Body of pancreas (tissue), 4 donors: ENCODE measurements around the gene THSD4. TPM values are rescaled to one million over a fixed set of nuclear protein-coding genes. Genes with fewer than 3 reads are reported as not detected.
A peak's percentile ranks its signal among the peaks of the same experiment; 100 is the strongest.

Experiments used
- ATAC-seq: fragments of 150-250 bp; one replicate; pipeline ENCODE4 v1.9.1; 2016
- DNase-seq, 4 donors: peaks; one replicate each; pipeline ENCODE4 v3.0.0-alpha.2; 2019
- H3K27ac ChIP-seq, 4 donors: fragments of 200-600 bp; sonication (generic); 1 replicate in 3 of 4; 2 replicates in 1 of 4; pipeline versions ENCODE4 v1.5.1 to v1.6.1; 2016 to 2019; ENCODE audit warnings: mild to moderate bottlenecking in 1 of 4, mixed read lengths in 1 of 4, moderate library complexity in 1 of 4
- H3K27me3 ChIP-seq, 2 donors: fragments of 200-600 bp; sonication (generic); one replicate each; pipeline ENCODE4 v1.6.0; 2016; ENCODE audit warnings: mild to moderate bottlenecking in 1 of 2
- H3K36me3 ChIP-seq, 2 donors: fragments of 200-600 bp; sonication (generic); replicated peaks in 1 of 2; 2 replicates each; pipeline ENCODE4 v1.5.1; 2016; ENCODE audit warnings: low read depth in 2 of 2; ENCODE audit not compliant: insufficient read depth in 1 of 2
- H3K4me1 ChIP-seq: fragments of 200-600 bp; sonication (generic); one replicate; pipeline ENCODE4 v1.6.0; 2016
- H3K4me3 ChIP-seq, 2 donors: fragments of 200-600 bp; sonication (generic); 1 replicate in 1 of 2; 2 replicates in 1 of 2; pipeline ENCODE4 v1.5.1; 2016 to 2019
- H3K9me3 ChIP-seq, 3 donors: fragments of 200-600 bp; sonication (generic); 1 replicate in 2 of 3; 2 replicates in 1 of 3; pipeline ENCODE4 v1.5.1; 2016
- POLR2A ChIP-seq, 3 donors: fragments of 450-650 bp; IDR thresholded peaks; one replicate each; pipeline ENCODE4 v1.6.1; 2016; ENCODE audit warnings: antibody characterized with exemption in 3 of 3, mild to moderate bottlenecking in 2 of 3
- WGBS, 2 donors: methylation state at CpG; one replicate each; pipeline ENCODE4 v1.1.5; 2017; 5-methylcytosine and 5-hydroxymethylcytosine counted together
- intact Hi-C: fragments of 100-400 bp; cut with DNase I; formaldehyde crosslinking; loops from one replicate; pipeline ENCODE4 v1.15.1; 2023
- total RNA-seq, 2 donors: library from RNA; depleted of rRNA; stranded (reverse); fragments of >200 nt; gene quantifications; one replicate each; pipeline ENCODE4 v1.1.0, GENCODE V29; 2016
- TF ChIP-seq, protein P1 (sequence below), 7 experiments: fragments of 450-650 bp in 4 of 7; fragments of 200-600 bp in 3 of 7; sonication (generic) in 3 of 7; IDR thresholded peaks; one replicate each; pipeline ENCODE4 v1.5.1; 2016 to 2019; ENCODE audit warnings: antibody characterized with exemption in 7 of 7

The THSD4 gene
- total RNA-seq, 2 donors from 2014 or later = 12.9 to 16.1 TPM

DNA sequence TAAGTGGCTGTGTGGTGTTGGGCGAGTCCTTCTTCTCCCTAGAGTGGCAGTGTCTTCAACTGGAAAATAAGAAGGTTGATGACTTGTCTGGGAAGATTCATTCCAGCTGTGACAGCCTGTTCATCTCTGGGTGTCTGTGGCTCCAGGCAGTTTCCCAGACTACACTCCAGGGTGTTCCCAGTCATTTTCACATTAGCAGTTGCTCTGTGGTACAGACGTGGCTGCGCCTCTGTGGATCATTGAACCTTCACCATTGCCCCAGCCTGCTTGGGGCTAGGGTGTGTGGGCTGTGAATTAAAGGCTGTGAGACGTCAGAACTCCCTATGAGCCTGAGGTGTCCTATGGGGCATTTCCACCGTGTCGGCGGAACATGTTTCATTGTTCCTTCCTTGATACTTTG lies 455.5 kb downstream of the THSD4 start:
- Histone ChIP-seq H3K36me3 (no peaks in the 10 kb centered on the region), H3K4me3 (no peak overlapping the region), H3K27me3 (no peaks in the 10 kb centered on the region), H3K27ac (no peak overlapping the region), H3K4me1 (peaks cover 6% of the 10 kb centered on the region), H3K9me3 (no peaks in the 10 kb centered on the region)
- ATAC-seq (no peak), DNase-seq (no peak)
- WGBS, 2 donors = 77 to 90% methylated on average over 7 of the region's 7 CpGs
- intact Hi-C loops = no loop called here
- TF ChIP-seq POLR2A (IDR thresholded peaks at IDR 0.05) = no peak
- TF ChIP-seq, protein P1, sequence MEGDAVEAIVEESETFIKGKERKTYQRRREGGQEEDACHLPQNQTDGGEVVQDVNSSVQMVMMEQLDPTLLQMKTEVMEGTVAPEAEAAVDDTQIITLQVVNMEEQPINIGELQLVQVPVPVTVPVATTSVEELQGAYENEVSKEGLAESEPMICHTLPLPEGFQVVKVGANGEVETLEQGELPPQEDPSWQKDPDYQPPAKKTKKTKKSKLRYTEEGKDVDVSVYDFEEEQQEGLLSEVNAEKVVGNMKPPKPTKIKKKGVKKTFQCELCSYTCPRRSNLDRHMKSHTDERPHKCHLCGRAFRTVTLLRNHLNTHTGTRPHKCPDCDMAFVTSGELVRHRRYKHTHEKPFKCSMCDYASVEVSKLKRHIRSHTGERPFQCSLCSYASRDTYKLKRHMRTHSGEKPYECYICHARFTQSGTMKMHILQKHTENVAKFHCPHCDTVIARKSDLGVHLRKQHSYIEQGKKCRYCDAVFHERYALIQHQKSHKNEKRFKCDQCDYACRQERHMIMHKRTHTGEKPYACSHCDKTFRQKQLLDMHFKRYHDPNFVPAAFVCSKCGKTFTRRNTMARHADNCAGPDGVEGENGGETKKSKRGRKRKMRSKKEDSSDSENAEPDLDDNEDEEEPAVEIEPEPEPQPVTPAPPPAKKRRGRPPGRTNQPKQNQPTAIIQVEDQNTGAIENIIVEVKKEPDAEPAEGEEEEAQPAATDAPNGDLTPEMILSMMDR (IDR thresholded peaks at IDR 0.05) = no peak

DNA sequence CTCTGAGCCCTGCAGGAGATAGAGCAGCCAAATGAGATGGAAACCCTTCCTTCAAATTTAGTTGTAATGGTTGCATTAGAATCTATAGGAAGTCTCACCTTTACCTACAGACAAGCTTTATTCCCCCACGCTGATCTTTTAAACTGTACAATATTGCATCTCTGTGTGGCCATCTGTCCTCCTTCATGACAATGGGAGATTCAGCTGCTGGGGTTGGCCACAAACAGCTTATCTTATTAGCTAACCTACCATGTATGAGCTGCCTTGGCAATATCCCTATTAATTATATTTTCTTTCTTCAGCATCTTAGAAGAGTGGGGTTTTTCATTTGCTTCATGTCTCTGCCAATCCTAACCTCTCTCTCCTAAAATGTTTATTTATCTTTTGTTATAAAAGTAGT lies 456.4 kb downstream of the THSD4 start:
- 83 to 88% methylated on average over 1 of the region's 1 CpG for WGBS, 2 donors
- intact Hi-C loops = no loop called here
- no peaks in the 10 kb centered on the region for H3K9me3 ChIP-seq
- no peak overlapping the region for H3K4me3 ChIP-seq
- peaks cover 6% of the 10 kb centered on the region for H3K4me1 ChIP-seq
- no peaks in the 10 kb centered on the region for H3K36me3 ChIP-seq
- DNase-seq = no peak
- H3K27me3 ChIP-seq = no peaks in the 10 kb centered on the region
- TF ChIP-seq, protein P1 (IDR thresholded peaks at IDR 0.05) = no peak
- no peak for TF ChIP-seq POLR2A (IDR thresholded peaks at IDR 0.05)
- H3K27ac ChIP-seq = no peak overlapping the region
- no peak for ATAC-seq

DNA sequence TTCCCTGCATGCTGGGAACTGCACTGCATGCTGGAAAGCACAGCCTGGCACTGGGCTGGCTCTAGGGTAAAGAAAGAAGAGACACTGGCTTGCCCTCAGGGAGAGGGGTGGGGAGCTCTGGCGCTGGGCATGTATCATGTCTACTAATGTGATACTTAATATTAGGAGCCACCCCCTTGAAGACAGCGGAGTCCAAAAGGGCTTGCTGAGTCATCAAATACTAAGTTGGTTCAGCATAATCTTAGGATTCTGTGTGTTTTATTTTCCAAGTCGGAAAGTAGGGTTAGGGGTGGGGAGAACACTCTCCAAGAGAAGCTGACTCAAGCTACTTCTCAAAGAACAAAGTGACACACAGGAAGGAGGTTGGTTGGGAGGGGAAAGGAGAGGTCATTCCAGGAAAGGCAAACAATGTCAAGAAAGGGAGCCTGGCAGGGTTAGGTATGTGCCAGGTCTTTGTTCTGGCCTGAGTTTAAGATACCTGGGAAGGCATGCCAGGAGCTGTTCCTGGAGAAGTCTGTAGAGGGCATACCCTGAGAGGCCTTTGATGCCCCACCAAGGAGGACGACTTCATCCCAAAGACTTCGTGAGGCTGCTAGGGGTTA lies 457.3 kb downstream of the THSD4 start:
- Histone ChIP-seq H3K4me3 (no peak overlapping the region), H3K9me3 (no peaks in the 10 kb centered on the region), H3K27ac (no peak overlapping the region), H3K4me1 (peaks cover 6% of the 10 kb centered on the region), H3K27me3 (no peaks in the 10 kb centered on the region), H3K36me3 (no peaks in the 10 kb centered on the region)
- DNase-seq (peak in 3 of 4 donors; percentile 12 to 26 (median 25)), ATAC-seq (peak; percentile 38)
- WGBS, 2 donors = 54 to 57% methylated on average over 3 to 5 of the region's 5 CpGs
- TF ChIP-seq, protein P1 (IDR thresholded peaks at IDR 0.05) = peak in 2 of 7 experiments; percentile 2 to 11
- TF ChIP-seq POLR2A (IDR thresholded peaks at IDR 0.05) = no peak
- intact Hi-C loops = no loop called here

DNA sequence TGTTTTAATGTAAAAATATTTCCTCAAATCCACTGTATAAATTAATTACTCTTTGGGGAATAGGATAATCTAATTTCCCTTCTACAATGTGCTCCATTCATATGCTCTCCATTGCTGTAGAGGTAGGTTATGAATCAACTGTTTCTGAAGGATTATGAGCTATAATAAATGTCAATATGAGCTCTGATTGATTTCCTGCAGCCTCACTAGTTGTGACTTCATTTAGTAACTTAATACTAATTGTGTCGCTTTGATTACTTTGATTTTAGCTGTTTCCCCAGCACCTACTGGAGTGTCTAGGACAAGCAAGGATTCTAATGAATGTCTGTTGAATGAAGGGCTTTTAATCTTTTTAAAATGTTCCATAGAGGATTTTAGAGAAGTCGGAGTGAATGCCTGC lies 458.3 kb downstream of the THSD4 start:
- Histone ChIP-seq H3K27me3 (no peaks in the 10 kb centered on the region), H3K4me1 (peaks cover 6% of the 10 kb centered on the region), H3K9me3 (no peaks in the 10 kb centered on the region), H3K4me3 (no peak overlapping the region), H3K27ac (no peak overlapping the region), H3K36me3 (no peaks in the 10 kb centered on the region)
- intact Hi-C loops = no loop called here
- no peak for ATAC-seq
- TF ChIP-seq POLR2A (IDR thresholded peaks at IDR 0.05) = no peak
- TF ChIP-seq, protein P1 (IDR thresholded peaks at IDR 0.05) = no peak
- no peak for DNase-seq
- 81 to 85% methylated on average over 2 of the region's 2 CpGs for WGBS, 2 donors

DNA sequence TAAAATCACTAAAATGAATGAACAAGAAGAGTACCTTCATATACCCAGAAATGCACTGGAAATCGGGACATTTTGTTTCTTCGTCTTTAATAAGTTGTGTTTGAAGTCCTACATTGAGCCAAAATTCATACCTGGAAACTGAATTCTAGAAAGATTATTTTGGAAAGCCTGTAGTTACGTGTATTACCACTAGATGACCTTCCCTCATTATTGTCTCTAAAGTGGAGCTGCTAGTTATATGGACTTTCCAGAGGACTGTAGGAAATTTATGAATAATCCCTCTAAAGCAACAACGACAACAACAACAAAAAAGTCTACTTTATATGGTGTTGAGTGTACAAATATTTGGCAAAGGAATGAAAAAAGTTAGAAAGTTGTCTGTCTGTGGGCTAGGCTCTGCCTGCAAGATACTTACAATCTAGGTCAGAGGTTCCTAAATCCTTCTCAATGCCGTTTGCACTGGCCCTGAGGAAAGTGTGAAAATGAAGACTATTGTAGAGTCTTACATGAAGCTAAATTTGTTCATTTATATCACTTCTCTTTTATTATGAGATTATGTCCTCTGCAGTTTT lies 460.3 kb downstream of the THSD4 start:
- H3K36me3 ChIP-seq = no peaks in the 10 kb centered on the region
- peaks cover 0 to 4% of the 10 kb centered on the region in 2 donors for H3K27me3 ChIP-seq
- intact Hi-C loops = no loop called here
- ATAC-seq = no peak
- WGBS, 2 donors = 54 to 55% methylated on average over 5 of the region's 5 CpGs
- no peak overlapping the region for H3K4me3 ChIP-seq
- H3K27ac ChIP-seq = no peak overlapping the region
- TF ChIP-seq, protein P1 (IDR thresholded peaks at IDR 0.05) = peak in 3 of 7 experiments; percentile 19 to 37 (median 28)
- no peak for TF ChIP-seq POLR2A (IDR thresholded peaks at IDR 0.05)
- no peaks in the 10 kb centered on the region for H3K9me3 ChIP-seq
- H3K4me1 ChIP-seq = peaks cover 6% of the 10 kb centered on the region
- DNase-seq = no peak
